Stimulated activated CD8-positive, alpha-beta memory T cell treated with anti-CD3 and anti-CD28 coated beads, Interleukin-2, amount 100 ng/mL, for 1 hour (primary cell): ENCODE data around the gene RRAGA.
"Not testable (repeated sequence)": the region's sequence is repeated elsewhere in the genome, so short reads cannot be mapped to it uniquely, and the experiment has no call there.

Source experiments
- DNase-seq, 2 donors: peaks; one replicate each; pipeline ENCODE4 v3.0.0-alpha.2; 2020; ENCODE audit warnings: low read depth in 2 of 2

Gene RRAGA

GRCh38 chr9:19087106-19088000 is 38.1 kb downstream of the RRAGA start:
- DNase-seq = no peak

- not testable (repeated sequence) for DNase-seq
Measured at GRCh38 chr9:19097431-19097830, 48.2 kb downstream of the RRAGA start.
